GM23248 (cell line): ENCODE data around the gene CCL20.

ENCODE experiments used
- EZH2 ChIP-seq: fragments of 200-600 bp; sonication (generic); IDR thresholded peaks from 2 replicates; pipeline ENCODE4 v1.6.1; 2018; ENCODE audit warnings: antibody characterized with exemption, mild to moderate bottlenecking; ENCODE audit not compliant: insufficient read depth, poor library complexity, severe bottlenecking
- EZH2phosphoT487 ChIP-seq: fragments of 200-600 bp; sonication (generic); IDR thresholded peaks from 2 replicates; pipeline ENCODE4 v1.6.1; 2018; ENCODE audit warnings: antibody characterized with exemption, moderate library complexity, mild to moderate bottlenecking, low read depth; ENCODE audit not compliant: insufficient read depth

GRCh38 chr2:227829337-227829736 lies 15.7 kb downstream of the CCL20 start:
- no peak for TF ChIP-seq EZH2
- TF ChIP-seq EZH2phosphoT487, result no peak
